ENCODE measurements around the gene KLHDC8B. TPM values are rescaled to one million over a fixed set of nuclear protein-coding genes. Genes with fewer than 3 reads are reported as not detected.
"Not testable (repeated sequence)": the region's sequence is repeated elsewhere in the genome, so short reads cannot be mapped to it uniquely, and the experiment has no call there.

The KLHDC8B gene
- total RNA-seq, 1 donor from 2014 or later, result 47.4 TPM

DNA sequence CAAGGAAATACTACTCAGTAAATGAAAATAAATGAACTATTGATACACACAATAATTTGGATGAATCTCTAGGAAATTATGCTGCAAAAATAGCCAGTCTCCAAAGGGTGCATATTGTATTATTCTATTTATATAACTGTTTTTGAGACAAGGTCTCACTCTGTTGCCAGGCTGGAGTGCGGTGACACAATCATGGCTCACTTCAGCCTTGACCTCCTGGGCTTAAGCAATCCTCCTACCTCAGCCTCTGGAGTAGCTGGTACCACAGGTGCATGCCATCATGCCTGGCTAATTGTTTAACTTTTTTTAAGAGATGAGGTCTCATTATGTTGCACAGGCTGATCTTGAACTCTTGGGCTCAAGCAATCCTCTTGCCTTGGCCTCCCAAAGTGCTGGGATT is 12.5 kb downstream of the KLHDC8B start:
- no peak for DNase-seq (ENCODE audit: low read depth in 2 of 2)

DNA sequence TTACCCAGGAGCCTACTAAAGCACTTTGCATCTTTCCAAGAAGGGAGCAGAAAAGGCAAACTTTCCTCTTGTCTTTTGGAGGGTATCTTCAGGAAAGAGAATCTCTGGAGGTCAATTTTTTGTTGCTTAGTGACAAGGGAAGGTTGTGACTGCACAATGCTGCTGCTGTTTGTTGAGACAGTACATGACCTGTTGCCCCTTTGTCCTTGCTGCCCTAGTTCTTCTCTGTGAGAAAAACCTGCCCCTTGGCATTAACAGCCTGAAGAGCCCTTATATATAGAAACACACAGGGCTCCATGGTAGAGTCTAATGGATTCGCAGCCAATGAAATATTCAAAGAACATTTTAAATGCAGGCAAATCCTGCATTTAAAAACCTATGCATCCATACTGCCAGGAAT is 20.3 kb downstream of the KLHDC8B start:
- DNase-seq (ENCODE audit: low read depth in 2 of 2), result no peak

DNA sequence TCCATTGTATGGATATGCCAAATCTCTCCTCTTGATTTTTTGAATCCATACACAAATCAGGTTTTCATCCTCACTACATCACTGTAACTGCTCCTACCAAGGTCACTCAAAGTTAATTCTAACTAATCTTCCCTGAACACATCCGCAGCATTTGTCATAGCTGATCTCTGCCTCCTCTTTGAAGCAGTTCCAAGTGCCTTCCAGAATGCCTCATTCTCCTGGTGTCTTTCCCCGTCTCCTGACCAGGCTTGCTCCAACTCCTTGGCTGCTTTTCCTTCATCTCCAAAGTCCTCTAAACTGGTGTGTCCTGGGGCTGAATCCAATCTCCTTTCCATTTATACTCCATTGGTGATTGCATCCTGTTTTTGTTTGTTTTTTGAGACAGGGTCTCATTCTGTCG is 26.8 kb downstream of the KLHDC8B start:
- DNase-seq (ENCODE audit: low read depth in 2 of 2), result no peak

DNA sequence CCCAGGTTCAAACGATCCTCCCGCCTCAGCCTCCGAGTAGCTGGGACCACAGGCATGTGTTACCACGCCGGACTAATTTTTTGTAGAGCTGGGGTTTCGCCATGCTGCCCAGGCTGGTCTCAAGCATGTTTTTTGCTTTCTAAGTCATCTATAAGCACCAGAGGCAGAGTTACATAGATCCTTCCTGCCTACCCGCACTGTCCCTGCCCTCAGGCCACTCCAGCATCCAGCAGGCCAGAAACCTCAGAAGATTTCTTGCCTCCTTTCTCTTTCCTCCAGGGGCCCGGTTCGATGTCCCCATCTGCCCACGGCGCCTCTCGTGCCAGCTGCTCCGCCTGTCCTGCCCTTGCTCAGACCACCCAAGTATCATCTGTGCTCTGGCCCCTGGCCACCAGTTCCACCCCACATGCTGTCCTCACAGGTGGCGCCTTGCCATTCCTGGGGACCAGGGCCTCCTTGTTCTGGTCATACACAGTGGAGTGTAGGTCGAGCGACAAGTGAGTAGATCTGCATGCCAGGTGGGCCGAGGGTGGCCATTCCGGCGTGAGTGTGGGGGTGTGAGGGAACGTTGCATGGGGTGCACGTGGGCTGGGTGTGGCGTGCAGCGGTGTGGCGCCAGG is 27.3 kb downstream of the KLHDC8B start:
- DNase-seq (ENCODE audit: low read depth in 2 of 2), result no peak

DNA sequence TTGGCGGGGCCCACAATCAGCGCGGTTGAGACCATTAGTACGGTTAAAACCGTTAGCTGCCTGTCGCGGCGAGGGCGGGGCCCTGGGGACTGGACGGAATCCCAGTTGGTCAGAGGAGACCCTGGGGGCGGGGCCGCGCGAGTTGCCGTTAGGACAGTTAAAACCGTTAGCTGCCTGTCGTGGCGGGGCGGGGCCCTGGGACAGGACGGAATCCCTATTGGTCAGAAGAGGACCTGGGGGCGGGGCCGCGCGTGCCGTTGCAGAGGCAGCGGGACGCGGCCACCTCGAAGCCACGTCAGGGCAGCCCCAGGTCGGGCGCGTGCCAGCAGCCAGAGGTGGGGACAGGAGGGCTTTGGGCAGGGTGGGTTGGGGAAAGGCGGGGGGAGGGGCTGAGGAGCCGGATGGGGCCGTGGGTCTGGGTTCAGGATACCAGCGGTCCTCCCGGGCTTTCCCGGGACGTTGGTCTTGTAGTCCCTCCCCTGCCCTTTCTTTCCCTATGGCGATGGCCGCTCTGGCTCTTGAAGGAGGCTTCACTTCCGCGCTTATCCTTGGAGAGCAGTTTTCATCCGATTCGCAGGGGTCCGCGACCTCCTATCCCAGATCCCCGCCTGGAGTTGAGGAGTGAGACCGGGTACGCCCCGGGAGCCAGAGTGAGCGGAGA is 28.0 kb downstream of the KLHDC8B start:
- peak; percentile 77 to 89 for DNase-seq (ENCODE audit: low read depth in 2 of 2)

DNA sequence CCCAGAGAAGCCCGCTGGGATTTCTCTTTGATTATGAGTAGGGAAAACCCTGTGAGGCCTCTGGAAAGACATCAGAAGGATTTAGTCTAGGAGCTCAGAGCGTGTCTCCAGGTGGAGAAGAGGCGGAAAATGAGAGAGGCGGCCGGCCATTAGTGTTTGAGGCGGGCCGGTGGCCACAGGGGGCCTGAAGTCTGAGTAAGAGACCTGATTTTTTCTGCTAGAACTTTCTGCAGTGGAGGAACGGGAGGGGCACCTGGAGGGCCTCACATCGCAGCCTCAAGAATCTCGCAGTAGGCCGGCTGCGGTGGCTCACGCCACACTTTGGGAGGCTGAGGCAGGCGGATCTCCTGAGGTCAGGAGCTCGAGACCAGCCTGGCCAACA is 28.5 kb downstream of the KLHDC8B start:
- DNase-seq (ENCODE audit: low read depth in 2 of 2), result no peak

DNA sequence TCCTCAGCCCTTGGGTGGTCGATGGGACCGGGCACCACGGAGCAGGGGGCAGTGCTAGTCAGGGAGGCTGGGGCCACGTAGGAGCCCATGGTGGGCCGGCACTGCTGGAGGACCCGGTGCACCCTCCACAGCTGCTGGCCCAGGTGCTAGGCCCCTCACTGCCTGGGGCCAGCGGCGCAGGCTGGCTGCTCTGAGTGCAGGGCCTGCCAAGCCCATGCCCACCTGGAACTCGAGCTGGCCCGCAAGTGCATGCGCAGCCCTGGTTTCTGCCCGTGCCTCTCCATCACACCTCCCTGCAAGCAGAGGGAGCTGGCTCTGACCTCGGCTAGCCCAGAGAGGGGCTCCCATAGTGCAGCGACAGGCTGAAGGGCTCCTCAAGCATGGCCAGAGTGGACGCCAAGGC is 42.1 kb downstream of the KLHDC8B start:
- DNase-seq (ENCODE audit: low read depth in 2 of 2), result no peak

DNA sequence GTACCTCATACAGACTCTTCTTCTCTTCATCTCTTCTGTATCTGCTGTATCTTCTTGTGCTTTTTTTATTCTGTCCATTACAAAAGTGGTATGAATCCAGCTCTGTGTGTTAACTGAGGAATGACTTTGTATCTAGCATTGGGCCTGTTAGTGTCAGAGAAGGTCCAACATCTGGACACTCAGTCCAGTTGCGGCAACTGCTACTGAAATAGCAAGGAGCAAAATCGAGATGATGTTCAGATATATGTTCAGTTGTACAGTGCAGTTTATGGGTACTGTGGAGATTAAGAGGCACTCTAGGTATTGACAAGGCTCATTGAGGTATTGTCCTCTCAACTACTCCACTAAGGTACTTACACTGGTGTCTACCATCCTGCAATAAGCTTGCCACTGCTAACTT is 42.6 kb downstream of the KLHDC8B start:
- no peak for DNase-seq (ENCODE audit: low read depth in 2 of 2)

DNA sequence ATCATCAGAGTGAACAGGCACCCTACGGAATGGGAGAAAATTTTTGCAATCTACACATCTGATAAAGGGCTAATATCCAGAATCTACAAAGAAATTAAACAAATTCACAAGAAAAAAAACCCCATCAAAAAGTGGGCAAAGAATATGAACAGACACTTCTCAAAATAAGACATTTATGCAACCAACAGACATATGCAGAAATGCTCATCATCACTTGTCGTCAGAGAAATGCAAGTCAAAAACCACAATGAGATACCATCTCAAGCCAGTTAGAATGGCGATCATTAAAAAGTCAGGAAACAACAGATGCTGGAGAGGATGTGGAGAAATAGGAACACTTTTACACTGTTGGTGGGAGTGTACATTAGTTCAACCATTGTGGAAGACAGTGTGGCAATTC is 45.3 kb downstream of the KLHDC8B start:
- not testable (repeated sequence) for DNase-seq (ENCODE audit: low read depth in 2 of 2)

DNA sequence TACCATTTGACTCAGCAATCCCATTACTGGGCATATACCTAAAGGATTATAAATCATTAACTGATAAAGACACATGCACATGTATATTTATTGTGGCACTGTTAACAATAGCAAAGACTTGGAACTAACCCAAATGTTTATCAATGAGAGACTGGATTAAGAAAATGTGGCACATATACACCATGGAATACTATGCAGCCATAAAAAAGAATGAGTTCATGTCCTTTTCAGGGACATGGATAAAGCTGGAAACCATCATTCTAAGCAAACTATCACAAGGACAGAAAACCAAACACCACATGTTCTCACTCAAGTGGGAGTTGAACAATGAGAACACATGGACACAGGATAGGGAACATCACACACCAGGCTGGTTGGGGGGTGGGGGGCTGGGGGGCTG is 45.7 kb downstream of the KLHDC8B start:
- DNase-seq (ENCODE audit: low read depth in 2 of 2), result not testable (repeated sequence)

DNA sequence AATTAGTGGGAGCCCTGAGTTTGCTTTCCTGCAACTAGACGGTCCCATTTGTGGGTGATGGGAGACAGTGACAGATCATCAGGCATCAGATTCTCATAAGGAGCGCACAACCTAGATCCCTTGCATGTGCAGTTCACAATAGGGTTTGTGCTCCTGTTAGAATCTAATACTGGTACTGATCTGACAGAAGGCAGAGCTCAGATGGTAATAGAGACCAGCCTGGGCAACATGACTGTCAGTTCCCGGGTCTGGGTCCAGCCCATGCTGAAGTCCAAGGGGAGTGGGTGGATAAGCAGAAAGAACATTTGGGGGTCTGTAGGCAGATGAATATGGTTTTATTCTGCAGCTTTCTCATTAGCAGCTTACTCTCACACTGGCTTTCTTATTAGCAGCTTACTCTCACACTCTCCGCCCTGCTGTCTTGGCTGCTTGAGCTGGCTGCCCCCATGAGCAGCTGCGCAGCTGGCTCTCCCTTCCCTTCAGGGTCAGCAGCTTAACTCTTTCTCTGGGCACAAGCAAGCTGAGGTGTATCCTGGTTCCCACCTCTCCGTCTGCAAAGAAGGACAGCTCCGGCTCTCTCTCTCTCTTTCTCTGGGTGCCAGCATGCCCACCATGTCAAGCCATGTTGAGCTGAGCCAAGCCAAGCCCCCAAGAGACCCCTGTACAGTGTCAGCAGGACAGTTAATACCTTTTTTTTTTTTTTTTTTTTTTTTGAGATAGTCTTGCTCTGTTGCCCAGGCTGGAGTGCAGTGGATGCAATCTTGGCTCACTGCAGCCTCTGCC is 46.5 kb downstream of the KLHDC8B start:
- peak in 1 of 2 donors; percentile 39 for DNase-seq (ENCODE audit: low read depth in 2 of 2)

DNA sequence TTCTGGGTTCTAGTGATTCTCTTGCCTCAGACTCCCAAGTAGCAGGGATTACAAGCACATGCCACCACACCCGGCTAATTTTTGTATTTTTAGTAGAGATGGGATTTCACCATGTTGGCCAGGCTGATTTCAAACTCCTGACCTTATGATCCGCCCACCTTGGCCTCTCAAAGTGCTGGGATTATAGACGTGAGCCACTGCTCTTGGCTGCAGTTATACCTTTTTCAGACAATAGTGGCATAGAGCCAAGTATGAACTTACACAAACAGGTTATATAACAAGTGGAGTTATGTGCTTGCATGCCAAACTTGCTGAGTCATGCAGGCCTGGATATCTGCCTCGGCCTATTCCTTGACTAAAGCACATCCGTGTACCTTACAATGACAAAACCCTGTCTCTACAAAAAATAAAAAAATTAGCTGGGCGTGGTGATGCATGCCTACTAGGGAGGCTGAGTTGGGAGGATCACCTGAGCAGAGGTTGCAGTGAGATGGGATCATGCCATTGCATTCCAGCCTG is 47.1 kb downstream of the KLHDC8B start:
- DNase-seq (ENCODE audit: low read depth in 2 of 2), result peak; percentile 96 to 97

DNA sequence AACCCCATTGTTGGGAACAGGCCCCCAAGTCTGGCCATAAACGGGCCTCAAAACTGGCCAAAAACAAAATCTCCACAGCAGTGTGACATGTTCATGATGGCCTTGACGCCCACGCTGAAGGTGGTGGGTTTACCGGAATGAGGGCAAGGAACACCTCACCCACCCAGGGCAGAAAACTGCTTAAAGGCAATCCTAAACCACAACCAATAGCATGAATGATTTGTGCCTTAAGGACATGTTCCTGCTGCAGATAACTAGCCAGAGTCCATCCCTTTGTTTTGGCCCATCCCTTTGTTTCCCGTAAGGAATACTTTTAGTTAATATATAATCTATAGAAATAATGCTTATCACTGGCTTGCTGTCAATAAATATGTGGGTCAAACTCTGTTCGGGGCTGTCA is 47.7 kb downstream of the KLHDC8B start:
- no peak for DNase-seq (ENCODE audit: low read depth in 2 of 2)

DNA sequence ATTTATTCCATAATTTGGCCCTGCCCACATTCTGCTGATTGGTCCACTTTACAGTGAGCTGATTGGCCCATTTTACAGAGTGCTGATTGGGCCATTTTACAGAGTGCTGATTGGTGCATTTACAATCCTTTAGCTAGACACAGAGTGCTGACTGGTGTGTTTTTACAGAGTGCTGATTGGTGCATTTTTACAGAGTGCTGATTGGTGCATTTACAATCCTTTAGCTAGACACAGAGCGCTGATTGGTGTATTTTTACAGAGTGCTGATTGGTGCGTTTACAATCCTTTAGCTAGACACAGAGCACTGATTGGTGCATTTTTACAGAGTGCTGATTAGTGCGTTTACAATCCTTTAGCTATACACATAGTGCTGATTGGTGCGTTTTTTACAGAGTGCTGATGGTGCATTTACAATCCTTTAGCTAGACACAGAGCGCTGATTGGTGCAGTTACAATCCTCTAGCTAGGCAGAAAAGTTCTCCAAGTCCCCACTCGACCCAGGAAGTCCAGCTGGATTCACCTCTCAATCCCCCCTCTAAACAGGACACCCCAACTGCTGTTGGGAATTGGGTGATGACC is 49.7 kb downstream of the KLHDC8B start:
- DNase-seq (ENCODE audit: low read depth in 2 of 2), result not testable (repeated sequence)

DNA sequence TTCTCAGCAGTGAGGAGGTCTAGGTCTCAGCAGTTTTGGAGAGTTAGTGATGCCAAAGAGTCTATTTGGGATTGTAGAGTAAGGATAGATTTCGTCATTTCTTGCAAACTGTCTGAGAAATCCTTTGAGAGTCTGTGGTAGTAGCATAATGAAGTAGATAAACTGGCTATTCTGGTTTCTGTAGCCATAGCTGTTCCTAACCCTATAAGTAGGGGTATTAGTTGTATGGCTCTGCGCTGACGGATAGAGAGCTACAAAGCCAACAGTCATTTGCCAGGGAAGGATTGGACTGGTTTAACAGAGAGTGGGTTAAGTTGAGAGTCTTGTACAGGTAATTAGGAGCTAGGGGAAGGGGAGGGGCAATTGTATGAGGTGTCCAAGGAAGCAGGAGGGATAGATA is 50.6 kb downstream of the KLHDC8B start:
- DNase-seq (ENCODE audit: low read depth in 2 of 2), result no peak

Other genes starting within 250 kb of the KLHDC8B start
- 4.5 and 4.7 TPM in 2 replicates for gene P4HTM, start 181.4 kb upstream of the KLHDC8B start, total RNA-seq
- gene WDR6, start 164.2 kb upstream of the KLHDC8B start, total RNA-seq, result 72.4 and 108 TPM in 2 replicates
- 31.6 and 38.6 TPM in 2 replicates for gene DALRD3, start 153.0 kb upstream of the KLHDC8B start, total RNA-seq
- 52.9 and 76.2 TPM in 2 replicates for gene NDUFAF3, start 149.5 kb upstream of the KLHDC8B start, total RNA-seq
- 249 and 328 TPM in 2 replicates for gene IMPDH2, start 142.2 kb upstream of the KLHDC8B start, total RNA-seq
- gene QRICH1, start 77.5 kb upstream of the KLHDC8B start, total RNA-seq, result 52.0 and 54.0 TPM in 2 replicates
- gene QARS1, start 66.8 kb upstream of the KLHDC8B start, total RNA-seq, result 339 and 536 TPM in 2 replicates
- gene USP19, start 50.8 kb upstream of the KLHDC8B start, total RNA-seq, result 30.4 and 41.0 TPM in 2 replicates
- gene LAMB2, start 38.5 kb upstream of the KLHDC8B start, total RNA-seq, result 657 and 1,145 TPM in 2 replicates
- gene CCDC71, start 5.3 kb upstream of the KLHDC8B start, total RNA-seq, result 11.8 and 19.5 TPM in 2 replicates
- gene C3orf62, start 105.6 kb downstream of the KLHDC8B start, total RNA-seq, result 1.3 and 3.7 TPM in 2 replicates
- gene USP4, start 168.5 kb downstream of the KLHDC8B start, total RNA-seq, result 20.4 and 26.9 TPM in 2 replicates
- gene GPX1, start 186.8 kb downstream of the KLHDC8B start, total RNA-seq, result 512 and 672 TPM in 2 replicates
- gene RHOA, start 240.4 kb downstream of the KLHDC8B start, total RNA-seq, result 572 and 586 TPM in 2 replicates
- gene TCTA, start 240.8 kb downstream of the KLHDC8B start, total RNA-seq, result 13.1 and 22.6 TPM in 2 replicates